A673 (cell line): ENCODE data around the gene FOXN3.

Experiments
- CTCF ChIP-seq: fragments of 300-800, 200-600 bp; sonication (generic); conservative IDR thresholded peaks from 2 replicates; pipeline ENCODE4 v1.5.1; 2017; ENCODE audit warnings: low read depth, mild to moderate bottlenecking, antibody characterized with exemption, low read length, moderate library complexity, mixed read lengths
- EZH2 ChIP-seq: fragments of 200-600 bp; sonication (generic); IDR thresholded peaks from 2 replicates; pipeline ENCODE4 v1.6.1; 2017; ENCODE audit warnings: borderline replicate concordance, low read depth, mild to moderate bottlenecking, mixed read lengths, antibody characterized with exemption, low read length; ENCODE audit not compliant: poor library complexity, severe bottlenecking

- TF ChIP-seq CTCF (no peak), EZH2 (no peak)
These were observed 10.6 kb upstream of the FOXN3 start for GRCh38 chr14:89427426-89428172.
